GM19397 (cell line): ENCODE measurements around the gene PTPN14.
"Not testable (repeated sequence)": the region's sequence is repeated elsewhere in the genome, so short reads cannot be mapped to it uniquely, and the experiment has no call there.

Source experiments
- ATAC-seq: cut with Tn5 transposase; IDR thresholded peaks from one replicate; pipeline ENCODE4 v1.9.1; 2021; ENCODE audit warnings: mild to moderate bottlenecking, moderate library complexity; ENCODE audit not compliant: unreplicated experiment

The PTPN14 gene

DNA sequence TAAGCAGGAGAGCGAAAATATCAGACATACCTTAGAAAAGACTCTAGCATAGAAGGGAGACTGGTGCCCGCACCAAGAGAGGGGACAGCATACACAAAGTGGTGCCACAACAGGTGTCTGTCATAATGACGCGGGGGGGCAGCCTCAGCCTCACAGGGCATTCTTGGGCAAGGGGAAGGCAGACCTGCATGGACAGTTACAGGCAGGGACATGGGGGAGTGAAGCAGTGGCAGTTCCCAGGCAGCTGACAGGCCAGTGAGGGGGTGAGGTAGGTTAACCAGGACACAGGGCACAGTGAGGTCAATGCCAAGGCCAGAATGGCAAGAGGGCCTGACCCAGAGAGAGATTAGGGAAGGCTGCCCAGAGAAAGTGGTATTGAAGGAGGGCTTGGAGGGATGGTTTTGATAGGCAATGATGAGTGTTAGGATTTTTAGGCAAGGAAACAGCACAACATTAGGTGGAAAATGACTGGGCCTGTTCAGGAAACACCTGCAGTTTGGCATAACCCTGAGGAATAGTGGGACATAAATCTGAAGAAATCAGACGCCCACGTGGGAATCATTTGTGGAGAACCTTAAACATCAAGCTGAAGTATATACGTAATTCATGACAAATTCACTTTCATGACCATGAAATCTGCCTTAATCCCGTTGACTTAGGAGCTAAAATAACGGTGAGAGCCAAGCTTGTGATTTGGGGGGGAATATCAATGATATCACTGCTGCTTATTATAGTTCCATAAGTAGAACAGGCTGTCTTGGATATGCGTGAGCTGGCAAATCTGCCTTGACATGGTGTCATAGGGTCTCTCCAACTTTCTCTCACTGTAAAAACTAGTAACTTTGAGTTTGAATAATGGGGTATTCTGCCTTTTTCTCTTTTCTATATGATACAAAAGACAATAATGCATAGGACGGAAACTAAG is 8.9 kb downstream of the PTPN14 start:
- no peak for ATAC-seq

DNA sequence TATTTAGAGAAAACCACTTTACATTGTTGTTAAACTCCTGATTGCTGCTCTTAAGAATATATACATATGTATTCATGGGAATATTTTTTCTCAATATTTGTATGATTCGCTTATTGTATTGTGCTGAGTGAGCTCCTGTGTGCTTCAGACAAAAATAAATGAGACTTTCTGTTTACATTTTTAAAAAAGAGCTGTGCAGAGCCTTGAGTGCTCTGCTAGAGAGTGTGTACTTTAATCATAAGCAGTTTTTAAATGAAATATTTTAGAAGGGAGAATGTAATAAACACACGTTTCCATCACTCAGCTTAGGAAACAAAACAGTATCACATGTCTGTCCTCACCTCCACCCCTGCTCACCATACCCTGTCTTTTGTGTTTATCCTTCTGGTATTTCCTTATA is 9.7 kb downstream of the PTPN14 start:
- ATAC-seq: no peak

DNA sequence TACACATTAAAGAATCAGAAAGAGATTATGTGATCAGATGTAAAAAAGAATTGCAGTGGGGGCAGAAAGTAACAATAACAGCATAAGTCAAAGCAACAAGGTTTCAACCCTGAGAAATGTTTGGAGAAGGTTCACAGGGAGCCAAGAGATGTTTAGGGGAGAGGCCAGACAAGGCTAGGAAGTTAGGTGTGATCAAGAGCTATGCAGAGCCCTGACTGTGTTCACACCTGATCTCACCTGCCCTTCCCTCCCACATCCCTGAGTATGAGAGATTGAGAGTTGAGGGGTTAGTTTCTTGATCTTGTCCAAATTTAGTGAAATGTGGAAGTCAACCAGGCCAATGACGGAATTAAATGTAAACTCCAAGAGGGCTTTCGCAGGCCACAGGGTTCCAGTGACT is 10.2 kb downstream of the PTPN14 start:
- ATAC-seq: no peak

DNA sequence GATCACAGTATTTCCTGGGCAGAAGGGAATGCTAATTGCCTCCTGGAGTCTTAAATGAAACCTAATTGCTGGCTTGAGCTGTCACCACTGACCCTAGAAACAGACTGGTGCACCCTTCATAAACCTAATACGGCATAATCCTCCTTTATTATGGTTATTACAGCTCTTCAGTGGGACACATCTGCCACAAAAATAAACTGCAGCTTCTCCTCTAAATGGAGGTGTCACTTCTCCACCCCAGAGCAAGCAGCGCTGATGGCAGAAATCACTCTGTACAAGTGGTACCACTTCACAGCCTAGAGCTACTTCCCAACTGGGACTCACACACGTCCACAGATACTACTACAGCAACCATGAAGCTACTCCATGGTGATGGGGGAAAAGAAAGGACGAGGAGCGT is 11.1 kb downstream of the PTPN14 start:
- ATAC-seq: no peak

DNA sequence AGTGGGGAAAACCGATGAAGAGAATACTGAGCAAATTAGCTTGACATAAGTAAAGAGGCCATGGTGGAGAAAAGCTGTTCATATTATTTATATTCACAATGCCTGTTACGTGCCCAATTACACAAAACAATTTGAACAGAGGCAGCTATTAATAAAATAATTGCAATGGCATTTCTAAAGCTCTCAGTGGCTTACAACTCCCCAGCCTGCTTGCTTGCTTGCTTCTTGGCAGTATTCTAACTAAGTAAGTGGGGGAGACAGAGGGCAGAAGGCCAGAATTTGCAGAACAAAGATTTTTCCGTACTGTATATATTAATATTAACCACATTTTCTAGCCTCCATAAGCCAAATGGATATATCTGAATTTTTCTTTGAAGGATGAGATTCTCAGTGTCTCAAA is 12.9 kb downstream of the PTPN14 start:
- ATAC-seq: no peak

DNA sequence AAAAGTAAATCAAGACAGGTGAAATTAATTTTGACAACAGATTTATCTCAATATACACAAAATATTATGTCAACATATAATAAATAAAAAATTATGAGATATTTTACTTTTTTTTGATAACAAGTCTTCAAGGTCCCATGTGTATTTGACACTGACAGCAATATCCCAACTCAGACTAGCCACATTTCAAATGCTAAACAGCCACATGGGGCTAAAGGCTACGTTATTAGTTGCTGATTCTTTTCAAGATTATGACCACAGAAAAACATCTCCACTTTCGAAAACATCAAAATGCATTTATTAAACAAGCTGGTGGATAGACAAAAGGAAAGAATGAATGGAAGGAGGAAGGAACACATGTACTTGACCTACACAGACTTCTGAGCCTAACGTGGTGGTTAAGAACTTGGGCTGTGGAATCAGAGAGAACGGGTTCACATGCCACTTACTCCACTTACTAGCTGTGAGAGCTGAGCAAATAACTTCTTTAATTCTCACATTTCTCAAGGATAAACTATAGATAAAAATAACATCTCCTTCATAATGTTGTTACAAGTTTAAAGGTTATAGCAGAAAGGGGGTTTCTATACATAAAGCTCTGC is 13.4 kb downstream of the PTPN14 start:
- no peak for ATAC-seq

DNA sequence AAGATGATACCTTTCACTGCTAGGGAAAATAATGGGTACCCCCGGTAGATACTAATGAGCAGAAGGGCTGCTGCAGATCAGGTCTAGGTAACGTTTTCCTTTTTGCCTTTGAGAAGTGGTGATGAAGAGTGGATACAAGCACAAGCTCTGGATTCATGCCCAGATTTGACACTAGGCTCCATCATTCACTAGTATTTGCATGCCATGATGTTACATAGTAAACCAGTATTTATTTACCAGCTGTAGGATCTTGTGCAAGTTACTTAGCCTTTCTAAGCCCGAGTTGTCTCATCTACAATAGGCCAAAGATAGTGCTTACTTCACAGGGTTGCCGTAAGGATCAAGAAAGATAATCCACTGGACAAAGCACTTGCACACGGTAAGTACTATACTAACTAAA is 14.2 kb downstream of the PTPN14 start:
- no peak for ATAC-seq

DNA sequence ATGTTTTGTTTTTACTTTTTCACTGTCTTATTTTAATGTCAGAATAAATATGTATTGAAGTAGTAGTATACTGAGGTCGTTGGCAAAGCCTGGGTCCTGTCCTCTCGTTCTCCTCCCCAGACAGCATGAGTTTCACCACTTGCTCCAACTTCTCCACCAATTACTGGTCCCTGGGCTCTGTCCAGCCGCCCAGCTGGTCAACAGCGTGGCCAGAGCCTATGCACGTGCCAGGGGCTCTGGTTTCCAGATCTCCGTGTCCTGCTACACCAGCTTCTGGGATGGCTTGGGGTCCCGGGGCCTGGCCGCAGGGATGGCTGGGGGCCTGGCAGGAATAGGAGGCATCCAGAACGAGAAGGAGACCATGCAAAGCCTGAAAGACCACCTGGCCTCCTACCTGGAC is 19.3 kb downstream of the PTPN14 start:
- ATAC-seq: no peak

DNA sequence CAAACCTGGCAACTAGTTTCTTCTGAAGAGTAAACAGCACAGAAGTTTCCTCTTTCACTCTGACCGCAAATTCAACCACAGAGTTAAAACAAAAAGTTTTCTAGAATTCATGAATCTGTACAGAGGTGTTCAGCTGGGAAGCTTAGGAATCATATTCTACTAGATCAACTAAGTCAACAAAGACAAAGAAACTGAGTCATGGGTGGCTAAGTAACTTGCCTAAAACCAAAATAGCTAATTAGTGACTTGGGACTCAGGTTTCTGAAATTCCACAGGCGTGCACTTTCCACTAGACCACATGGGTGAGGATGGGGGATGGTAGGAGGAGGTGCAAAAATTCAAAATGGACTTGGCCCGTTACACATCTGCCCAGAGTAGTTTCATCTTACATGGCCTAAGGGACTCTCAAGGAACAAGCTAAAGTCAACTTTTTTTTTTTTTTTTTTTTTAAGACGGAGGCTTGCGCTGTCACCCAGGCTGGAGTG is 25.8 kb downstream of the PTPN14 start:
- ATAC-seq: peak; percentile 61

DNA sequence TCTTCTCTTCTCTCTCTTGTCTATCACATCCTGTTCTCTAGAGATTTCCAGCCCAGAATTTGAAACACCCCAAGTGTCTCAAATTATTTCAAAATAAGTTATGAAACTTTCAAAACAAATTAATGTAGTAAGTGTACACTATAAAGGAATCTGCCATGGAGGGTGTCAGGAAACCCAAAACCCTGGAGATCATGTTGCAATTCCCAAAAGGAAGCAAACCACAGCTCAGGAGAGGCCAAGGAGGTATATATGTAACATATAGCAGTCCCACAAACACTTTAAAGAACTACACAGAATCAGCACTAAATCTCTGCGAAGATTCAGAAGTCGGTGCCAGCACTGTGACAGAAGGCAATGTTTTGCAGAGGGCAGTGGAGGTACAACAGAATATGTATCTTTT is 26.6 kb downstream of the PTPN14 start:
- ATAC-seq: no peak

DNA sequence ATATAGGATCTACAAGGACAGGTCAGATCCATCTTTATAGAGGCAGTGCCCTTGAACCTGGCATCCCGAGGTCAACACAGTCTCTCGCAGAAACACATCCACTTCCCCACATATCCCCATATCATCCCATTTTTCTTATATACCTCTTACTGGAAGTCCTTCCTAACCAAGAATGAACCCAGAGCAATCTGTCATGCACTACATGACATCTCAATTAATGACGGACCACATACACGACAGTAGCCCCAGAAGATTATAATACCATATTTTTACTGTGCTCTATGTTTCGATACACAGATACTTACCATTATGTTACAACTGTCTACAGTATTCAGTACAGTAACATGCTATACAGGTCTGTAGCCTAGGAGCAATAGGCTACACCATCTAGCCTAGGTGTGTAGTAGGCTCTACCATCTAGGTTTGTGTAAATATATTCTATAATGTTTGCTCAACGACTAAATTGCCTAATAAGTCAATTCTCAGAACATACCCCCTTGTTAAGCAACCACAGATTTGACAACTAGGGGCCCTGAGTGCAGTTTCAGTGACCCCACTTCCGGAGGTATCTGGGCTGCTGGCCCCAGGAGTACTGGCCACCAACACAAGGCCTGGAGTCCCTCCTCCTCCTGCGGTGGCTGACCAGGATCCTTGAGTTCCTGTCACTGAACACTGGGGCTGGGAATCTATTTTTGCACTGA is 28.1 kb downstream of the PTPN14 start:
- ATAC-seq: no peak

DNA sequence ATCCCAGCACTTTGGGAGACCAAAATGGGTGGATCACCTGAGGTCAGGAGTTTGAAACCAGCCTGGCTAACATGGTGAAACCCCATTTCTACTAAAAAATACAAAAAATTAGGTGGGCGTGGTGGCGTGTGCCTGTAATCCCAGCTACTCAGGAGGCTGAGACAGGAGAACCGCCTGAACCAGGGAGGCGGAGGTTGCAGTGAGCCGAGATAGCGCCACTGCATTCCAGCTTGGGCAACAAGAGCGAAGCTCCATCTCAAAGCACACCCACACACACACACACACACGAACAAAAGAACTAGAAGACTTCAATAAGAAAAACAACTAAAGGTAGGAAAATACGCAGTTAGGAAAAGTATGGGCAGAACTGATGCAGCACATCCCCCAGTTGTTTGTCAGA is 29.9 kb downstream of the PTPN14 start:
- not testable (repeated sequence) for ATAC-seq

DNA sequence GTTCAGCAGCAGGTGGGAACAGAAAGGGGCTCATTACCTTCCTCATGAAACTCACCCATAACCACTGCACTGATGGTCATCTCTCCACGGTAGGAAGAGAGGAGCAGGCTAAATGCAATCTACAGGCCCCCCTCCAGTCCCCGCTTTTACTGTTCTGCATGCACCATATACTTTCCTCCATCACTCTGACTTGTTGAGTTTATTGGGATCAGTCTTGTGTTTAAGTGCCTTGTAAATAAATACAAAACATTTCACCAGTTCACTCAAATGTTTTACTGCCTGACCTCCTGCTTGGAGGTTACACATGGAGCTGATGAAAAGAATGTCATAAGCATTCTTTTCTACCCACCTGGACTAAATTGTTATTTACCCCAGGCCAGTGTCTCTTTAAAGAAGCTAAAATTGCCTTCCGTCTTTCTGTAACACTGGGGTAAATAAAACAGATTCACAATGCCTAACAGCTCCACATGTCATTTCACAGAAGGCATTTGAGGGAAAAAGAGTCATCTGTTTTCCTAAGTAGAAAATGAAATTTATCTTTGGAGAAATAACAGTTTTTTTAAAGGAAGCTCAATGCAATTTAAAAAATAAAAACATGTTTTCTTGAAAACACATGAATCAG is 30.7 kb downstream of the PTPN14 start:
- ATAC-seq: no peak

DNA sequence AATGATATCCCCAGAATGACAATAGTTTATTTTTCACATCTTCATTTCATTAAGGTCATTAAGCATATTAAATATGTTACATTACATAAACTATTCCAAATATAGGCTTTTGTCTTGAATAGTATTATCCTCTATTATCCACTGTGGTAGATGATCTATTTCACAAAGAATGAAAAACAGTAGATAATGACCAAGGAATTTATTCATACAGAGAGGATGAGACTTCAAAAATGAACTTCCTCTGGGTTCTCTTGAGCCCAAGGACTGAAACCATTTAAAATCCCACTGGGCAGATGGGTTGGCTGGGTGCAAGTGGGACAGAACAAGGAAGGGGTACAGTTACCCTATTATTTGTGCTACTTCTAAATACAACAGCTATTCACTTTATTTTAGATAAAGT is 33.0 kb downstream of the PTPN14 start:
- ATAC-seq: no peak

DNA sequence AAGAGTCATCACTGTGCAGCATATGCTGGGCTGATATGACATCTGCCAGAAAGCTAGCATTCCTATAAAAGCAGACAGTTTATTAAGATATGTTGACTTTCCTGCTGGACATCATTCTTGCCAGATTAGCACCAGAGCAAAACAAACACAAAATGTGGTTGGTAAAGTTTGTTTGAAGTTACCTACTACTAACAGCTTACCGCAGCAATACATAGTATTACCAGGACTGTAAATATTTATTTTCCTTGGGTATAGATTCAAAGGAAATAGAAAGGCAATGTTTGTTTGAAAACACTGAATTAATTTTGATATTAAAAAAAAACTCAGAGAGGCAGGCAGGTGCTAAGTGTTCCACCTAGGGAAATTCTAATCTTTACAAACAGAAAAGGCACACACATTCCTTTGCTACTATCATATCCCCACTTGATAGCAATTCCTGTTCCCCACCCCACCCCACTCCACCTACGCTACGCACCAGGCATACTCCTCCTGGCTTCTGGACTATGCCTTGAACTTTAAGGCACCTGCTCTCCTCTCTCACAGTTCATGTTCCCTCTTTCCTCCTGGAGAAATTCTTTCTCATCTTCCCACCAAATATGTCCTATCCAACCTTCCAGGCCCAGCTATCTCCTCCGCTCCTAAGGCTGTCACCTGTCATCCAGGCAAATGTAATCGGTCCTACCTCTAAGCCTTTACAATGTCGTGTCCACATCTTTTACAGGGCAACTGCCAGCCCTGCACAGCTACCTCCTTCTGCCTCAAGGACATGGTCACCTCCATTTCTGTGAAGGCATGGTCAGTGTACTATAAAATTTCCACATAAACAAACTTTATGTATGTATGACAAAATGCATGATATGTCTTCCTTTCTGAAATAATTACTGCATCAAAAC is 34.7 kb downstream of the PTPN14 start:
- no peak for ATAC-seq

DNA sequence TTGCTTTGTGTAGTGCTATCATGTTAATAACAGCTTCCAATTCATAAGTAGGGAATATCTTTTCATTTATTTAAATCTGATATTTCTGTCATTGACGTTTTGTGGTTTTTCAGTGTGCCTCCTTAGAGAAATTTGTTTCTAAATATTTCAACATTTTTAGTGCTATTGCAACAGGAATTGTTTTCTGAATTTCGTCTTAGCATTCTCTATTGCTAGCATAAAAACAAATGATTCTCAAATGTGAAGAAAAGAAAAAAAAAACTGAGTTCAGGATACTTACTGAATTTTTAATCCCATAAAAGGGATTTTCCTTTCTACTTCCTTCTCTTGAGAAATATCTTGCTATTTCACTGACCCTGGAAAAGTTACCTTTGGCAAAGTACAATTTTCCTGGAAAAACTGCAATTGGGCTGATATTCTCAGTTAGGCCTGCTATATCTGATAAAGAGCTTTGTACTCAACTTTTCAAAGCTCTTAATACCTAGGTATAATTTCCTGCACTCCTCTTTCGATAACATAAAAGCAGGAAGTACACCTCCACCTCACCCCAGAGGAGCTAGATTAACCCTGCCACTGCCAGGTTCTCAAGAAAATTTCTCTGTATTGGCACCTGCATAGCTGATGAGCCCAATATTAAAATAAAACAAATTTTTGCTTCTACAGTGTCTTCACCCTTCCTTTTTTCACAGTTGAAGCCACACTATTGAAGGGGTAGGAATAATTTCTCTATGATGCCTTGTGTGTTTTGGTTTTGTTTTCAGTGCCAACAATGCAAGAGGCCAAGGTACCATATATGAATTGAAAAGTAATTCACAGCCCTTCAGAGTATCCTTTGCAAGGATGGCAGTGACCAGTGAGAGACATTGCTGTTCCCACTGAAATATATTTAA is 35.6 kb downstream of the PTPN14 start:
- ATAC-seq: no peak

DNA sequence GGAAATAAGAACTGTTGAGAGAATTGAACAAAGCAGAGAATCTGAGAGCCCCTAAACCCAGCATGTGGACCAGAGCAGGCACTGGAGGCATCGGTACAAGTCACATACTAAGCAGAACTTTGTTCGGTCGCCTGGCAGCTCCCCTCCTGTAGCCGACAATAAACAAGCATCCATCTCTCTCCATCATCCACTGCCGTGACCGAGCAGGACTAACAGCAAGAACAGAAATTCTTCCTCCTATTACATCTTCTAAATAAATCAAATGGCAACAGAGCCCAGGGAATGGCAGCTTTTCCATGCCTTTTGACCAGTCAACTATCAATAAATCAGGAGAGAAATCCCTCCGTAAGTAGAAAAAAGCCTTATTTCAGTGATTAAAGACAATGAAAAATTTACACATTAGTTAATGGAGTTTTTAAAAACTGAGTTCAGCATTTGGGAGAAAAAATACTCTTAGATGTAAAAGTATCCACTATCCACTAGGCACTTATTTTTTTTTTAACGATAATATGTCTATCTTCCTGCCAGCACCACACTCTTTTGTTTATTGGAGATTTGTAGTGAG is 36.5 kb downstream of the PTPN14 start:
- ATAC-seq: no peak

DNA sequence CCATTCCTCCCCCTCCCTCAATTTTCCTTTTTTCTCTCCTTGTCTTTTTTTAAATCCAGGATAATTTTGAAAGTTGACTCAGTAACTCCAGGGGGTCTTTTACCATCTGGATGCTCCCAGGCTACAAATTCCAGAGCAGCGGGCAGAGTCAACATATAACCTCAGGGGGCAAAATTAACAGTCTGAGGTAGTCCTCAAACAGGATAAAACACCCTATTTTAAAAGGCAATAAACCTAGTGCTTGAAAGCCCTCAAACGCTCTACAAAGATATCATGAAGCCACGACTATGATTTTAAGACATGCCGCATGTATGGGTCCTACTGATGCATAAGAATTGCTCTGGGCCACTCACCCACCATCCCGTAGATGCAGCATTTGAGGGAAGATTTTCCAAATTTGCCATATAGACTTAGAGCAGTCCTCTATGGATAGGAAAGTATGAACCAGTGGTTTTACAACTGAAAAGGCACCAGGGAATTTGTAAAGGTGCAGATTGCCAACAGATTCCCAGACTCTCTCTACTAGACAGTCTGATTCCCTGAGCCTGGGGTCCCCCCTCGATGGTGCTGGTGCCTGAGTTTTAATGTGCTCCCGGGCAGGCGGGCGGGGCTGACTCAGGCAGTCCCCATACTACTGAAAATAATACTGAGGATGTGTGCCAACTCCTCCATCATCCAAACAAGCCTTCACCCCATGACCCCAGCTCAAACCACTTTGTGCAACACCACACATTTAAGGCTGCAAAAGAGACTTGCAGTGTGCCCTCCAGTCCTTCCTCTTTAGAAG is 37.2 kb downstream of the PTPN14 start:
- ATAC-seq: no peak
